Effector memory CD4-positive, alpha-beta T cell (primary cell): ENCODE results near the gene TBC1D23.
"Not testable (repeated sequence)": the region's sequence is repeated elsewhere in the genome, so short reads cannot be mapped to it uniquely, and the experiment has no call there.

ENCODE experiments used
- DNase-seq, 3 donors: peaks; one replicate each; pipeline ENCODE4 v3.0.0-alpha.2; 2020
- H3K27ac ChIP-seq: 2 replicates; pipeline ENCODE4 v1.7.0; 2013; ENCODE audit warnings: mild to moderate bottlenecking, low read length, moderate library complexity; ENCODE audit not compliant: insufficient read depth, poor library complexity, severe bottlenecking
- H3K27me3 ChIP-seq: replicated peaks from 2 replicates; pipeline ENCODE4 v1.7.0; 2013; ENCODE audit warnings: mild to moderate bottlenecking, low read length; ENCODE audit not compliant: insufficient read depth, control insufficient read depth, poor library complexity, severe bottlenecking
- H3K36me3 ChIP-seq: 2 replicates; pipeline ENCODE4 v1.7.0; 2013; ENCODE audit warnings: mild to moderate bottlenecking, low read length, moderate library complexity; ENCODE audit not compliant: control insufficient read depth, insufficient read depth
- H3K4me1 ChIP-seq: 2 replicates; pipeline ENCODE4 v1.7.0; 2013; ENCODE audit warnings: low read length, mild to moderate bottlenecking; ENCODE audit not compliant: control insufficient read depth, insufficient read depth, poor library complexity, severe bottlenecking
- H3K4me3 ChIP-seq: 2 replicates; pipeline ENCODE4 v1.7.0; 2013; ENCODE audit warnings: low read length, low read depth, mild to moderate bottlenecking; ENCODE audit not compliant: insufficient read depth, poor library complexity, severe bottlenecking
- H3K9me3 ChIP-seq: 2 replicates; pipeline ENCODE4 v1.7.0; 2013; ENCODE audit warnings: mild to moderate bottlenecking, low read length, moderate library complexity; ENCODE audit not compliant: control insufficient read depth

The TBC1D23 gene

DNA sequence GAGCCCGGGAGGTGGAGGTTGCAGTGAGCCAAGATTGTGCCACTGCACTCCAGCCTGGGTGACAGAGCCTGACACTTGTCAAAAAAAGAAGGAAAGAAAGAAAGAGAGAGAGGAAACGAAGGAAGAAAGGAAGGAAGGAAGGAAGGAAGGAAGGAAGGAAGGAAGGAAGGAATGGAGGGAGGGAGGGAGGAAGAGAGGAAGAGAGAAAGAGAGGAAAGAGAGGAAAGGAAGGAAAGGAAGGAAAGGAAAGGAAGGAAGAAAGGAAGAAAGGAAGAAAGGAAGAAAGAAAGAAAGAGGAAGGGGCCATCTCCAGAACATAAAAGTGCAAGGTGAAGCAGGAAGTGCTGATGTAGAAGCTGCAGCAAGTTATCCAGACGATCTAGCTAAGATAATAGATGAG is 31.6 kb upstream of the TBC1D23 start:
- H3K4me3 ChIP-seq, H3K9me3 ChIP-seq, H3K27me3 ChIP-seq, H3K4me1 ChIP-seq, H3K36me3 ChIP-seq, H3K27ac ChIP-seq, DNase-seq: not testable (repeated sequence)

DNA sequence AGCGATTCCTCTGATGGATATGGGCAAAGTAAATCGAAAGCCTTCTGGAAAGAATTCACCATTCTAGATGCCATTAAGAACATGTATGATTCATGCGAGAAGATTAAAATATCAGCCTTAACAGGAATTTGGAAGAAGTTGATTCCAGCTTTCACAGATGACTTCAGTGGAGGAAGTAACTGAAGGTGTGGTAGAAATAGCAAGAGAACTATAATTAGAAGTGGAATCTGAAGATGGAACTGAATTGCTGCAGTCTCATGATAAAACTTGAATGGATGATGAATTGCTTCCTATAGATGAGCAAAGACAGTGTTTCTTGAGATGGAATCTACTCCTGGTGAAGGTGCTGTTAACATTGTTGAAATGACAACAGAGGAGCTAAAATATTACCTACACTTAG is 30.1 kb upstream of the TBC1D23 start:
- H3K36me3 ChIP-seq: no peaks in the 10 kb centered on the region
- H3K9me3 ChIP-seq: no peaks in the 10 kb centered on the region
- no peak overlapping the region for H3K4me3 ChIP-seq
- no peaks in the 10 kb centered on the region for H3K27me3 ChIP-seq
- no peak for DNase-seq
- H3K4me1 ChIP-seq: no peaks in the 10 kb centered on the region
- H3K27ac ChIP-seq: no peak overlapping the region

DNA sequence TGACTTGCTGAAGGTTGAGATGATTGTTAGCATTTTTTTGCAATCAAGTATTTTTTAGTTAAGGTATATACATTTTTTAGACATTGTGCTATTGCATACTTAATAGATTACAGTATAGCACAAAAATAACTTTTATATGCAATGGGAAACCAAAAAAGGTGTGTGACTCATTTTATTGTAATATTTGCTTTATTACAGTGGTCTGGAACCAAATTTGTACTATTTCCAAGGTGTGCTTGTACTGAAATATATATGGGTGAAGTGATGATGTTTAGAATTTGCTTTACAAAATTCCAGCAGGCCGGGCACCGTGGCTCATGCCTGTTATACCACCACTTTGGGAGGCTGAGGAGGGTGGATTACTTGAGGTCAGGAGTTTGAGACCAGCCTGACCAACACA is 29.1 kb upstream of the TBC1D23 start:
- no peak for DNase-seq
- no peak overlapping the region for H3K27ac ChIP-seq
- no peaks in the 10 kb centered on the region for H3K27me3 ChIP-seq
- H3K36me3 ChIP-seq: no peaks in the 10 kb centered on the region
- no peaks in the 10 kb centered on the region for H3K4me1 ChIP-seq
- no peaks in the 10 kb centered on the region for H3K9me3 ChIP-seq
- no peak overlapping the region for H3K4me3 ChIP-seq

DNA sequence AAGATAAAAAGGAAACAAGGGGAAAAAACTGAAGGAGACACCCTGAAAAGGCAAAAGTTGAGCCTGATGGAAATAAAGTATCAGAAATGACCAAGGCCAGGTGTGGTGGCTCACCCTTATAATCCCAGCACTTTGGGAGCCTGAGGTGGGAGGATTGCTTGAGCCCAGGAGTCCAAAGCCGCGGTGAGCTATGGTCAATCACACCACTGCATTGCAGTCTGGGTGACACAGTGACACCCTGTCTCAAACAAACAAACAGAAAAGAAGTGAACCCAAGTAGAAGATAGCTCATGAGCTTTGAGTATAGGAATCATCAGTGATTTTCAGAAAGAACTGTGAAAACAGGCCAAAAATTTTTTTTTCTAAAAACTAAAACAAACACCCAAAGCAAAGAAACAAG is 26.4 kb upstream of the TBC1D23 start:
- Histone ChIP-seq H3K4me3 (no peak overlapping the region), H3K4me1 (no peaks in the 10 kb centered on the region), H3K36me3 (no peaks in the 10 kb centered on the region), H3K27ac (no peak overlapping the region), H3K27me3 (no peaks in the 10 kb centered on the region), H3K9me3 (no peaks in the 10 kb centered on the region)
- DNase-seq: no peak

DNA sequence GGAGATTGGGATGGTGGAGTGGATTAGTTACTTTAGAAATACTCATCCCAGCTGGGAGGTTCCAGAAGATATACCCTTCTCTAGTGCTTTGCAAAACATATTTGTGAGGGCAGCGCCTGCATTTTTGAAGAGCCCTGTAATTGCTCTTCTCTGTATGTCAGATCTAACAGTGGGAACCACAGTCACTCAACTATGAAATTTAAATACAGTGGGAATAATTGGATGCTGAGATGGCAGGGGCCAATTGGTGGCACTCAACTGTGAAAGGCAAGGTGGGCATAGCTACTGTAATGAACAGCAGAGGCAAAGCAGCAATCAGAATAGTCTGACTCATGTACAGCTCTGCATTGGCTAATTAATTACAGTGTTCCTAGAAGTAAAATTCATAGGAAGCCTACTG is 22.2 kb upstream of the TBC1D23 start:
- H3K27ac ChIP-seq: no peak overlapping the region
- H3K9me3 ChIP-seq: no peaks in the 10 kb centered on the region
- H3K4me3 ChIP-seq: no peak overlapping the region
- H3K27me3 ChIP-seq: no peaks in the 10 kb centered on the region
- DNase-seq: no peak
- H3K36me3 ChIP-seq: no peaks in the 10 kb centered on the region
- H3K4me1 ChIP-seq: no peaks in the 10 kb centered on the region

DNA sequence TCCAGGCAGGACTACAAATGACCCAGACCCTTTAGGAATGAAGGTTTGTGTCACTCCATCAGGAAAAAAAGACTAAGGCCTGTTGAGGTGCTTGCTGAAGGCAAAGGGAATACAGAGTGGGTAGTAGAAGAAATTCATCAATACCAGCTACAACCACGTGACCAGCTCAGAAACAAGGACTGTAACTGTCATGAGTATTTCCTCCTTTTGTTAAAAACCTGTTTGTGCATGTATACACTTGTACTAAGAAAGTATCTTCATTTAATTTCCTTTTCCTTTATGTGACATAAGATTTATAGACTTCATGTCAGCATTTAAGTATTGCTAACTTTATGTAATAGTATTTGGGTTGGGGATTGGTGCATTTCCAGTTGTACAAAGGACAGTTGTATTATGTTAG is 18.3 kb upstream of the TBC1D23 start:
- not testable (repeated sequence) for H3K4me3 ChIP-seq, H3K27me3 ChIP-seq, H3K4me1 ChIP-seq, H3K9me3 ChIP-seq, DNase-seq, H3K36me3 ChIP-seq, H3K27ac ChIP-seq

DNA sequence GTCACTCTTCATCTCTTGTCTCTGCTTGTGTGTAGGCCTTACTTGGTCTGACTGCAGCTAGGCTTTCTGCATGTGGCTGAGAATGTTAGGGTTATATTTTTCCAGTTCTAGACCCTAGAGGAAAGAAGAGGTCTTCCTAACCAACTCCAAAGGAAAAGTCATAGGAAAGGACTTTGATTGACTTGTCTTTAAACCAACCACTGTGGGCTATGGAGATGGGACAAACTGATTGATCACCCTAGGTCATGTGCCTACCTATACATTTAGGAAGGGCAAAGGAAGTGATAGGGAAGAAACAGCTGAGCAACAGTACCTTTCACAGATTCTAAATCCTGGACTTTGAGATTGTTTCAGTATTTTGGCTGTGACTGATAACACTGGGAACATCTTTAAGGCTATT is 16.5 kb upstream of the TBC1D23 start:
- no peaks in the 10 kb centered on the region for H3K36me3 ChIP-seq
- H3K9me3 ChIP-seq: no peaks in the 10 kb centered on the region
- no peaks in the 10 kb centered on the region for H3K27me3 ChIP-seq
- DNase-seq: no peak
- H3K4me3 ChIP-seq: no peak overlapping the region
- H3K27ac ChIP-seq: no peak overlapping the region
- H3K4me1 ChIP-seq: no peaks in the 10 kb centered on the region

DNA sequence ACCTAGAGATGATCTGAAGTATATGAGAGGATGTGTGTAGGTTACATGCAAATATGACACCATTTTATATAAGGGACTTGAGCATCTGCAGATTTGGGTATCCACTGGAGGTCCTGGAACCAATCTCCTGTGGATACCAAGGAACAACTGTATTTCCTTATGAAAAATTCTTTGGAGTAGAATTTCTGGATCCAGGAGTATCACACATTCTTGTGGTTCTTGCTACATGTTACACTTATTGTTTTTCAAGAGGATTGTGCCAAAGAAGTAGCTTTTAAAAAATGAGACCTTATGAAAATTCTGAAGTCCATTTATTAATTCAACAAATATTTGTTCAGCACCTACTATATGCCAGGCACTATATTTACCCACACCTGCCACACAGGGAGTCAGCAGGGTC is 15.7 kb upstream of the TBC1D23 start:
- DNase-seq: no peak
- H3K27me3 ChIP-seq: no peaks in the 10 kb centered on the region
- H3K9me3 ChIP-seq: no peaks in the 10 kb centered on the region
- no peaks in the 10 kb centered on the region for H3K4me1 ChIP-seq
- no peak overlapping the region for H3K4me3 ChIP-seq
- no peak overlapping the region for H3K27ac ChIP-seq
- H3K36me3 ChIP-seq: no peaks in the 10 kb centered on the region

DNA sequence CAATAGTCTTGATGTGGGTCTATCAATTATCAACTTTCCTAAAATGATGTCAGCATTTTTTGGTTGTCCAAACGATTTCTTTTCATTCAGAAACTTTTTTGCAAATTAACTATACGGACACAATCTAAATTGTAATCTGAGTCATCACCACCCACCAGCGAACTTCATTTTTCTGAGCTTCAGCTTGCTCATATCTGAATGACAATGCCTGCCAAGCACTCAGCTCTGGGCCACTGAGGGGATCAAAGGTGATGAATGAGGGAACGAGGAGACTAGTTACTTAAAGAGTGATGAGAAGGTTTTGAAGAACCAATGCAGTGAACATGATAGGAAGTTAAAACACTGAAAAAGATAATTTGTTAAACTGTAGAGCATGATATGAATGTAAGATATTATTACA is 14.9 kb upstream of the TBC1D23 start:
- no peaks in the 10 kb centered on the region for H3K9me3 ChIP-seq
- no peaks in the 10 kb centered on the region for H3K4me1 ChIP-seq
- H3K4me3 ChIP-seq: no peak overlapping the region
- DNase-seq: no peak
- no peaks in the 10 kb centered on the region for H3K27me3 ChIP-seq
- H3K36me3 ChIP-seq: no peaks in the 10 kb centered on the region
- H3K27ac ChIP-seq: no peak overlapping the region

DNA sequence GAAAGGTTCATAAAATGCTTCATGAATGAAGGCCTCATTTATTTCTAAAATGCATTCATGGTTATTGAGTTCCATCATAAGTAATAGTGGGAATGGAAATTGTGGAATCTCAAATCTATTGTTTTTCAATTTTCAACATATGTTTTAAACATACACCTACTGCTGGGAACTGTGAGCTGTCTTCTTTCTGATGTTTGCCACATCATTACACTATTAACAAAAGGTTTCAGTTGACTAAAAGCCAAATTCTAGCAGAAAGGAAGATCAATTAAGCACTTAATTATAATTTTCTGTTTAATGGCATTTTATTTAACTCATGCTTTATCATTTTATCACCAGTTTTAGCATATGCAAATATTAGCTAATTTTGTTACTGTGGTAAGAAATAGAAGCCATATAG is 13.8 kb upstream of the TBC1D23 start:
- DNase-seq: no peak
- Histone ChIP-seq H3K4me3 (no peak overlapping the region), H3K36me3 (no peaks in the 10 kb centered on the region), H3K4me1 (no peaks in the 10 kb centered on the region), H3K27ac (no peak overlapping the region), H3K27me3 (no peaks in the 10 kb centered on the region), H3K9me3 (no peaks in the 10 kb centered on the region)

DNA sequence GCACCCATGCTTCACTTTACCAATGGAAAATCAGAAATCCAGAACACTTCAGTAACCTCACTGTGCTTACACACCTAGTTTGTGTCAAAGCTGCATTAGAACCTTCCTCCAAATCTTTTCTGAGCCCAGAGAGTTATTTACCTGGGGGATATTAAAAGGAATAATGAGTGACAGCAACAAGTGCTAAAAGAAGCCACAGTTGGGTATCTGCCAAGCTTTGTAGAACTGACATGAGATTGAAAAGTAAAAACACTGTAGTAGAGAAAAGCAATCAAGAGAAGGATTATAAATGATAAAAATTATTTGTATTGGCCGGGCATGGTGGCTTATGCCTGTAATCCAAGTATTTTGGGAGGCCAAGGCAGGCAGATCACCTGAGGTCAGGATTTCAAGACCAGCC is 8.8 kb upstream of the TBC1D23 start:
- Histone ChIP-seq H3K27me3 (no peaks in the 10 kb centered on the region), H3K9me3 (no peaks in the 10 kb centered on the region), H3K4me3 (no peak overlapping the region), H3K36me3 (no peaks in the 10 kb centered on the region), H3K27ac (no peak overlapping the region), H3K4me1 (no peaks in the 10 kb centered on the region)
- DNase-seq: no peak
